DND-41 (cell line): ENCODE results near the gene UROC1.

Experiments
- CTCF ChIP-seq: IDR thresholded peaks from 2 replicates; pipeline ENCODE4 v1.5.1; 2012; ENCODE audit warnings: borderline replicate concordance, low read length, moderate library complexity, mild to moderate bottlenecking; ENCODE audit not compliant: poor library complexity, severe bottlenecking; ENCODE audit errors: extremely low read depth
- EZH2 ChIP-seq: IDR thresholded peaks from 3 replicates; pipeline ENCODE4 v1.6.1; 2012; ENCODE audit warnings: borderline replicate concordance, low read depth, mild to moderate bottlenecking, moderate library complexity, low read length, inconsistent platforms; ENCODE audit not compliant: severe bottlenecking

- no peak for TF ChIP-seq CTCF
- no peak for TF ChIP-seq EZH2
These were observed 5.5 kb downstream of the UROC1 start for GRCh38 chr3:126512026-126512425.
